Esophagus squamous epithelium (tissue), 5 donors: ENCODE measurements around the gene METTL3. TPM values are rescaled to one million over a fixed set of nuclear protein-coding genes. Genes with fewer than 3 reads are reported as not detected.
A peak's percentile ranks its signal among the peaks of the same experiment; 100 is the strongest.

Source experiments
- DNase-seq: peaks from one replicate; lab custom pipeline; 2025; lab: John Stamatoyannopoulos, UW
- H3K27ac ChIP-seq, 4 donors: fragments of 200-600 bp; sonication (generic); one replicate each; pipeline ENCODE4 v1.5.1; 2016 to 2019; ENCODE audit warnings: mild to moderate bottlenecking in 1 of 4
- H3K27me3 ChIP-seq, 4 donors: fragments of 200-600 bp; sonication (generic); 1 replicate in 3 of 4; 2 replicates in 1 of 4; pipeline versions ENCODE4 v1.5.1 to v1.6.0; 2017 to 2021; ENCODE audit warnings: antibody characterized with exemption in 1 of 4
- H3K36me3 ChIP-seq, 3 donors: fragments of 200-600 bp; sonication (generic); one replicate each; pipeline ENCODE4 v1.5.1; 2016 to 2019
- H3K4me1 ChIP-seq, 3 donors: fragments of 200-600 bp; sonication (generic); one replicate each; pipeline ENCODE4 v1.5.1; 2017 to 2019
- H3K4me3 ChIP-seq, 4 donors: fragments of 200-600 bp; sonication (generic); 1 replicate in 3 of 4; 2 replicates in 1 of 4; pipeline ENCODE4 v1.5.1; 2016 to 2019; ENCODE audit warnings: mild to moderate bottlenecking in 2 of 4, moderate library complexity in 1 of 4
- H3K9me3 ChIP-seq, 3 donors: fragments of 200-600 bp; sonication (generic); one replicate each; pipeline ENCODE4 v1.5.1; 2016 to 2019
- POLR2A ChIP-seq, 4 donors: fragments of 450-650 bp; IDR thresholded peaks; one replicate each; pipeline ENCODE4 v1.6.1; 2017; ENCODE audit warnings: antibody characterized with exemption in 4 of 4, mild to moderate bottlenecking in 4 of 4, moderate library complexity in 3 of 4
- whole genome bisulfite sequencing, 2 donors: methylation state at CpG; one replicate each; pipeline ENCODE4 v1.1.5; 2018; 5-methylcytosine and 5-hydroxymethylcytosine counted together
- intact Hi-C: fragments of 100-400 bp; cut with DNase I; formaldehyde crosslinking; loops from one replicate; pipeline ENCODE4 v1.15.0; 2022
- total RNA-seq, 4 donors: library from RNA; depleted of rRNA; stranded (reverse); fragments of >200 nt; gene quantifications; one replicate each; pipeline ENCODE4 v1.1.0, GENCODE V29; 2016
- TF ChIP-seq, protein P1 (sequence below), 6 experiments: fragments of 450-650 bp in 4 of 6; fragments of 200-600 bp in 2 of 6; sonication (generic) in 2 of 6; IDR thresholded peaks; one replicate each; pipeline ENCODE4 v1.5.1; 2016 to 2019; ENCODE audit warnings: antibody characterized with exemption in 6 of 6, mild to moderate bottlenecking in 4 of 6, moderate library complexity in 4 of 6
- donor health status: DM: yes; HTN: yes; CAD: no.

The METTL3 gene
- total RNA-seq, 4 donors from 2014 or later, result 26.0 to 65.0 (median 33.7) TPM

DNA sequence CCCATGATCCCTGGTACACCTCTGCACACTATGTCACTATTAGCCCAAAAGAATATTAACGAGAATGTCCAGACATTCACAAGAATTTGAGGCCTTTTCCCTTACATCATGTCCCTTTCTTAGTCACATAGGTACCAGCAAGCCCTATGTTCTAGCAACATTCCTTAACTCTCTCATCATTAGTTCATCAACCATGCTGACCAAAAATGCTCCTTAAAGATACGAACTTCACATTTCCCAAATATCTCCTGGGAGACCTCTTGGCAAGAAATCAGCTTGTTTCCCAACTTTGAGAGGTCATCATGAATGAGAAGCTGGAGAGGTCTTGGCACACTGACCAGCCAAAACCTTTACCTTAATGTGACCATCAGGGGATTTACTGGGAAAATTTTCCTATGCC, 10.4 kb upstream of the METTL3 start:
- TF ChIP-seq POLR2A (IDR thresholded peaks at IDR 0.05), result no peak
- TF ChIP-seq, protein P1, sequence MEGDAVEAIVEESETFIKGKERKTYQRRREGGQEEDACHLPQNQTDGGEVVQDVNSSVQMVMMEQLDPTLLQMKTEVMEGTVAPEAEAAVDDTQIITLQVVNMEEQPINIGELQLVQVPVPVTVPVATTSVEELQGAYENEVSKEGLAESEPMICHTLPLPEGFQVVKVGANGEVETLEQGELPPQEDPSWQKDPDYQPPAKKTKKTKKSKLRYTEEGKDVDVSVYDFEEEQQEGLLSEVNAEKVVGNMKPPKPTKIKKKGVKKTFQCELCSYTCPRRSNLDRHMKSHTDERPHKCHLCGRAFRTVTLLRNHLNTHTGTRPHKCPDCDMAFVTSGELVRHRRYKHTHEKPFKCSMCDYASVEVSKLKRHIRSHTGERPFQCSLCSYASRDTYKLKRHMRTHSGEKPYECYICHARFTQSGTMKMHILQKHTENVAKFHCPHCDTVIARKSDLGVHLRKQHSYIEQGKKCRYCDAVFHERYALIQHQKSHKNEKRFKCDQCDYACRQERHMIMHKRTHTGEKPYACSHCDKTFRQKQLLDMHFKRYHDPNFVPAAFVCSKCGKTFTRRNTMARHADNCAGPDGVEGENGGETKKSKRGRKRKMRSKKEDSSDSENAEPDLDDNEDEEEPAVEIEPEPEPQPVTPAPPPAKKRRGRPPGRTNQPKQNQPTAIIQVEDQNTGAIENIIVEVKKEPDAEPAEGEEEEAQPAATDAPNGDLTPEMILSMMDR (IDR thresholded peaks at IDR 0.05), result no peak
- no peak overlapping the region for H3K27ac ChIP-seq
- H3K27me3 ChIP-seq, result no peaks in the 10 kb centered on the region
- intact Hi-C loops, result no loop called here
- peaks cover 0 to 11% (median 0%) of the 10 kb centered on the region in 3 donors for H3K36me3 ChIP-seq
- WGBS, 2 donors, result 65 to 77% methylated on average over 2 of the region's 2 CpGs
- no peak for DNase-seq
- H3K4me3 ChIP-seq, result no peak overlapping the region
- no peaks in the 10 kb centered on the region for H3K9me3 ChIP-seq
- peaks cover 0 to 17% (median 0%) of the 10 kb centered on the region in 3 donors for H3K4me1 ChIP-seq

DNA sequence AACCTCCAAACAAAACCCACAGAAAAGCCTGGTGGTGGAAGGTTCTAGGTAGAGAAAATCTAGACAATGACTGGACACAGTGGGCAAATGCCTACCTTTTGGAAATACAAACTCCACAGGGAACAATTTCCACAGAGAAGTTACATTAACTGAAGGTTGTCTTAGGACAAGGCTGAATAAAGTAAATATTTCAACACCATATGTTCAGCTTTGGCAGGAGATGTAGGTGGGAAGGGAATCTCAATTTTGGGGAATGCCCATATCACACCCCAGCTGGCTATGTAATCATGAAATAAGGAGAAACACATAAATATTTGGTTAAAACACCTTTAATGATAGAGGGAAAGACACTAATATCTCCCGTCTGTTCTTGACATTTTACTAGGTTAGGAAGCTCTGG, 9.6 kb upstream of the METTL3 start:
- Histone ChIP-seq H3K27ac (no peak overlapping the region), H3K4me3 (no peak overlapping the region), H3K4me1 (peaks cover 0 to 10% (median 0%) of the 10 kb centered on the region in 3 donors), H3K9me3 (no peaks in the 10 kb centered on the region), H3K36me3 (peaks cover 0 to 11% (median 0%) of the 10 kb centered on the region in 3 donors), H3K27me3 (no peaks in the 10 kb centered on the region)
- DNase-seq, result no peak
- intact Hi-C loops, result no loop called here
- TF ChIP-seq, protein P1 (IDR thresholded peaks at IDR 0.05), result no peak
- TF ChIP-seq POLR2A (IDR thresholded peaks at IDR 0.05), result no peak
- 83 to 85% methylated on average over 1 of the region's 1 CpG for WGBS, 2 donors

GRCh38 chr14:21518725-21519124, 7.6 kb upstream of the METTL3 start:
- no peak for DNase-seq
- Histone ChIP-seq H3K36me3 (no peaks in the 10 kb centered on the region), H3K27ac (no peak overlapping the region), H3K27me3 (no peaks in the 10 kb centered on the region), H3K4me3 (no peak overlapping the region), H3K4me1 (no peaks in the 10 kb centered on the region), H3K9me3 (no peaks in the 10 kb centered on the region)
- 66 to 72% methylated on average over 2 of the region's 2 CpGs for WGBS, 2 donors
- intact Hi-C loops, result no loop called here
- TF ChIP-seq, protein P1 (IDR thresholded peaks at IDR 0.05), result no peak

DNA sequence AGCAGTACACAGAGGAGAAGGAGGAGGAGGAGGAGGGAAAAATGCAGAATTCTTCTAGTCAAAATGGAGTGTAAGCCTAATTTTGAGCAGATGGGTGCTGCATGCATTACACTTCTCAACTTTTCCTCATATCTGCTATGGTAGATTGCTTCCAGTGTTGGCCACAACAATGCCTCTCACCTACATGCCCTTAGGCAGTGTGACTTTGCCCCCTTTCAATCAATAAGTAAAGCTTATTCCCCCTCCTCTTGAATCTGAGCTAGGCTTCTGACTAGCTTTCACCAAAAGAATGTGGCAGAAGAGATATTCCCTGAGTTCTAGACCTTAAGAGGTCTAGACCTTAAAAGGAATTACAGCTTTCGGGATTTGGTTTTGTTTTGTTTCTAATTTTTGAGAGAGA, 3.2 kb upstream of the METTL3 start:
- DNase-seq, result no peak
- Histone ChIP-seq H3K36me3 (no peaks in the 10 kb centered on the region), H3K27ac (no peak overlapping the region), H3K4me3 (no peak overlapping the region), H3K27me3 (no peaks in the 10 kb centered on the region), H3K9me3 (no peaks in the 10 kb centered on the region), H3K4me1 (peaks cover 8 to 20% (median 9%) of the 10 kb centered on the region in 3 donors)
- intact Hi-C loops, result no loop called here
- 80 to 89% methylated on average over 1 of the region's 1 CpG for WGBS, 2 donors
- no peak for TF ChIP-seq POLR2A (IDR thresholded peaks at IDR 0.05)
- TF ChIP-seq, protein P1 (IDR thresholded peaks at IDR 0.05), result no peak

- Histone ChIP-seq H3K27ac (no peak overlapping the region), H3K4me1 (peaks cover 13 to 38% (median 17%) of the 10 kb centered on the region in 3 donors), H3K4me3 (peak overlapping the region in 3 of 4 donors; percentile 86 to 93 (median 90)), H3K36me3 (peaks cover 0 to 31% (median 0%) of the 10 kb centered on the region in 3 donors), H3K9me3 (no peaks in the 10 kb centered on the region), H3K27me3 (no peaks in the 10 kb centered on the region)
- intact Hi-C loops, result no loop called here
- no peak for DNase-seq
- 69 to 80% methylated on average over 6 of the region's 6 CpGs for WGBS, 2 donors
- TF ChIP-seq POLR2A (IDR thresholded peaks at IDR 0.05), result no peak
- TF ChIP-seq, protein P1 (IDR thresholded peaks at IDR 0.05), result no peak
Observed at GRCh38 chr14:21509432-21510143, 1.6 kb downstream of the METTL3 start.
